ENCODE measurements around the gene DUSP22. TPM values are rescaled to one million over a fixed set of nuclear protein-coding genes. Genes with fewer than 3 reads are reported as not detected.

Gene DUSP22
- total and polyA plus RNA-seq, 4 donors = 9.5 to 31.0 (median 20.1) TPM

DNA sequence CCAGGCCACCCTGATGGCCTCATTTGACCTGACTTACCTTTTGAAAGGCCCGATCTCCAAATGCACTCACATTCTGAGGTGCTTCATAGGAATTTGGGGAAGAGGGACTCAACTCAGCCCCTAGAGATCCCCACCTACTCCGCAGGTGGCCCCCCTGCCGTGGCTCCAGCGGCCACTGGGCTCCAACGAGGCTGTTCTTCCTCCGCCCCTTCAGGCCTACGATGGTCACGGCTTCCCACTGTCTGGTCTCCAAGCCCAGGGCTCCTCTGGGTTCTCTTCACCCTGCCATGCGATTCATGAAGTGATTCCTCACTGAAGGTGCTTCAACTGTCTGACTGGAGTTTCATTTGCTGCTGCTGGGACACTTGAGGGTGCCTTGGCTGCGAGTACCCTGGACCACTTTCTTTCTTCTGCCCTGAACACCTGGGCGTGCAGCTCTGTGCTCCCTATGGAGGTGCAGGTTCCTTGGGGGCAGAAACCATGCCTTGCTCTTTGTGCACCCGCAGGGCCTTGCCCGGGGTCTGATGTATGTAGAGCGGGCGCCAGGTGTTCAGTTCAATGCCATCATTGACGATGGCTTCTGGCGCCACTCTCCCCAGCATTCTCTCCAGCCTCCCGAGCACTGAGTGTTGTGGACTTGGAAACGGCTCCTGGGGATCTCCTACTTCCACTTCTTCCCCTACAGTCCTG is 10.0 kb upstream of the DUSP22 start:
- H3K4me1 ChIP-seq (ENCODE audit: control insufficient read depth in 4 of 4, insufficient read depth in 4 of 4, low read length in 3 of 4) = no peaks in the 10 kb centered on the region
- no peak overlapping the region for H3K9ac ChIP-seq (ENCODE audit: low read depth in 1 of 2, low read length in 2 of 2)
- no peaks in the 10 kb centered on the region for H3K36me3 ChIP-seq (ENCODE audit: control insufficient read depth in 4 of 4, insufficient read depth in 3 of 4, low read depth in 1 of 4, low read length in 3 of 4)
- no peak overlapping the region for H3K27ac ChIP-seq (ENCODE audit: low read depth in 1 of 2, low read length in 2 of 2)
- DNase-seq (ENCODE audit: low spot score) = no peak
- 85% methylated on average over 19 of the region's 19 CpGs for WGBS
- H3K4me3 ChIP-seq (ENCODE audit: low read depth in 1 of 3, low read length in 3 of 3) = no peak overlapping the region
- H3K9me3 ChIP-seq (ENCODE audit: control insufficient read depth in 4 of 4, low read length in 3 of 4) = no peaks in the 10 kb centered on the region
- H3K27me3 ChIP-seq (ENCODE audit: control insufficient read depth in 4 of 4, insufficient read depth in 4 of 4, low read length in 3 of 4) = no peaks in the 10 kb centered on the region
- no peak for TF ChIP-seq NR2F2 (IDR thresholded peaks at IDR 0.05)
- no peak for TF ChIP-seq FOXA2 (IDR thresholded peaks at IDR 0.05)
- TF ChIP-seq RAD21 (IDR thresholded peaks at IDR 0.05) = no peak
- TF ChIP-seq, protein P1, sequence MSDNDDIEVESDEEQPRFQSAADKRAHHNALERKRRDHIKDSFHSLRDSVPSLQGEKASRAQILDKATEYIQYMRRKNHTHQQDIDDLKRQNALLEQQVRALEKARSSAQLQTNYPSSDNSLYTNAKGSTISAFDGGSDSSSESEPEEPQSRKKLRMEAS (IDR thresholded peaks at IDR 0.05) = no peak
- no peak for TF ChIP-seq TAF1 (conservative IDR thresholded peaks at IDR 0.05)
- TF ChIP-seq, protein P2, sequence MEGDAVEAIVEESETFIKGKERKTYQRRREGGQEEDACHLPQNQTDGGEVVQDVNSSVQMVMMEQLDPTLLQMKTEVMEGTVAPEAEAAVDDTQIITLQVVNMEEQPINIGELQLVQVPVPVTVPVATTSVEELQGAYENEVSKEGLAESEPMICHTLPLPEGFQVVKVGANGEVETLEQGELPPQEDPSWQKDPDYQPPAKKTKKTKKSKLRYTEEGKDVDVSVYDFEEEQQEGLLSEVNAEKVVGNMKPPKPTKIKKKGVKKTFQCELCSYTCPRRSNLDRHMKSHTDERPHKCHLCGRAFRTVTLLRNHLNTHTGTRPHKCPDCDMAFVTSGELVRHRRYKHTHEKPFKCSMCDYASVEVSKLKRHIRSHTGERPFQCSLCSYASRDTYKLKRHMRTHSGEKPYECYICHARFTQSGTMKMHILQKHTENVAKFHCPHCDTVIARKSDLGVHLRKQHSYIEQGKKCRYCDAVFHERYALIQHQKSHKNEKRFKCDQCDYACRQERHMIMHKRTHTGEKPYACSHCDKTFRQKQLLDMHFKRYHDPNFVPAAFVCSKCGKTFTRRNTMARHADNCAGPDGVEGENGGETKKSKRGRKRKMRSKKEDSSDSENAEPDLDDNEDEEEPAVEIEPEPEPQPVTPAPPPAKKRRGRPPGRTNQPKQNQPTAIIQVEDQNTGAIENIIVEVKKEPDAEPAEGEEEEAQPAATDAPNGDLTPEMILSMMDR (IDR thresholded peaks at IDR 0.05; ENCODE audit: low read depth, low read length, missing input control) = no peak

DNA sequence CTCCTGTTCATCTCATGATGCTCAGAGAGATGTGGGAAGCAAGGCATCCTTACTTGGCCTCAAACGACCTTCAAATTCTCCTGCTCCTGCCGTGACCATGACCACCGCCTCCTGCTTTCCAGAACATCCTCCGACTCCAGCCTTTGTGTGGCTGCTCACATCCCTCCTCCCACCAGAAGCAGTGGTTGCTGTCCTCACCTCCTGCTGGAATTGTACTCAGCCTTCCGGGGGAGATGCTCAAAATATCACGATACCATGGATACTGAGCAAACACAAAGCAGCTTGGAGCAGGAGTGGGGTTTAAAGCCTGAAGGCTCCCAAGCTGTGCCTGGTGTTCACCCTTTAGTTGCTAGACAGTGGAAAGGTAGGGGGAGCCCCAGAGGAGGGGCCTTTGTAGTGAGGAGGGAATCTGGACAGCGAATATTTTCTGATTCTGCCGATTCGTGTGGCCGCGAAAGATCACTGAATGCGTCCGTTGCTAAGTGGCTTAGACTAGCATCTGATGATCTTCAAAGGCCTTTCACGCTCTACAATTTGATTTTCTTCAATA is 9.3 kb upstream of the DUSP22 start:
- TF ChIP-seq JUND (IDR thresholded peaks at IDR 0.05) (no peak), FOXA1 (IDR thresholded peaks at IDR 0.05) (no peak)
- Histone ChIP-seq H3K36me3 (ENCODE audit: control insufficient read depth in 4 of 4, insufficient read depth in 3 of 4, low read depth in 1 of 4, low read length in 3 of 4) (no peaks in the 10 kb centered on the region), H3K27me3 (ENCODE audit: control insufficient read depth in 4 of 4, insufficient read depth in 4 of 4, low read length in 3 of 4) (no peaks in the 10 kb centered on the region), H3K4me3 (ENCODE audit: low read depth in 1 of 3, low read length in 3 of 3) (no peak overlapping the region), H3K4me1 (ENCODE audit: control insufficient read depth in 4 of 4, insufficient read depth in 4 of 4, low read length in 3 of 4) (no peaks in the 10 kb centered on the region), H3K27ac (ENCODE audit: low read depth in 1 of 2, low read length in 2 of 2) (no peak overlapping the region), H3K9me3 (ENCODE audit: control insufficient read depth in 4 of 4, low read length in 3 of 4) (no peaks in the 10 kb centered on the region), H3K9ac (ENCODE audit: low read depth in 1 of 2, low read length in 2 of 2) (no peak overlapping the region)
- 91% methylated on average over 14 of the region's 14 CpGs for WGBS
- no peak for DNase-seq (ENCODE audit: low spot score)

DNA sequence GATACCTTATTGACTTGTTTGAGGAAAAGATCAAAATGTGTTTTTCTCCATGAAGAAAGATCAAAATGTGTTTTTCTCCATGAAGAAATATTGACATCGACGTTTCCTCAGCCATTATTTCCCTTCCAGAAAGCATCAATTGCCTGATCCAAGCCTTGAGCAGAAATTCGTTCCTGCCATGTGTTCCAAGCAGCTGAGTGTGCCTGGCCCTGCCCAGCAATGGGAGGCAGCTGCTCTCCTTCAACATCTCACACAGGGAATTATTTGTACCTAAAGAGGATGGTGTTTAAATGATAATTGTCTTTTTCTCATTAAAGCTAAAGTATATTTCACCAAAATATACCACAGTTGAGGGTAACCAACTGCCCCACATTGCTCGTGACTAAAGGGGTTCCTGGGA is 7.8 kb upstream of the DUSP22 start:
- 73% methylated on average over 4 of the region's 4 CpGs for WGBS
- Histone ChIP-seq H3K4me3 (ENCODE audit: low read depth in 1 of 3, low read length in 3 of 3) (no peak overlapping the region), H3K36me3 (ENCODE audit: control insufficient read depth in 4 of 4, insufficient read depth in 3 of 4, low read depth in 1 of 4, low read length in 3 of 4) (no peaks in the 10 kb centered on the region), H3K9me3 (ENCODE audit: control insufficient read depth in 4 of 4, low read length in 3 of 4) (no peaks in the 10 kb centered on the region), H3K27ac (ENCODE audit: low read depth in 1 of 2, low read length in 2 of 2) (no peak overlapping the region), H3K27me3 (ENCODE audit: control insufficient read depth in 4 of 4, insufficient read depth in 4 of 4, low read length in 3 of 4) (no peaks in the 10 kb centered on the region), H3K4me1 (ENCODE audit: control insufficient read depth in 4 of 4, insufficient read depth in 4 of 4, low read length in 3 of 4) (no peaks in the 10 kb centered on the region), H3K9ac (ENCODE audit: low read depth in 1 of 2, low read length in 2 of 2) (no peak overlapping the region)
- TF ChIP-seq, protein P3, sequence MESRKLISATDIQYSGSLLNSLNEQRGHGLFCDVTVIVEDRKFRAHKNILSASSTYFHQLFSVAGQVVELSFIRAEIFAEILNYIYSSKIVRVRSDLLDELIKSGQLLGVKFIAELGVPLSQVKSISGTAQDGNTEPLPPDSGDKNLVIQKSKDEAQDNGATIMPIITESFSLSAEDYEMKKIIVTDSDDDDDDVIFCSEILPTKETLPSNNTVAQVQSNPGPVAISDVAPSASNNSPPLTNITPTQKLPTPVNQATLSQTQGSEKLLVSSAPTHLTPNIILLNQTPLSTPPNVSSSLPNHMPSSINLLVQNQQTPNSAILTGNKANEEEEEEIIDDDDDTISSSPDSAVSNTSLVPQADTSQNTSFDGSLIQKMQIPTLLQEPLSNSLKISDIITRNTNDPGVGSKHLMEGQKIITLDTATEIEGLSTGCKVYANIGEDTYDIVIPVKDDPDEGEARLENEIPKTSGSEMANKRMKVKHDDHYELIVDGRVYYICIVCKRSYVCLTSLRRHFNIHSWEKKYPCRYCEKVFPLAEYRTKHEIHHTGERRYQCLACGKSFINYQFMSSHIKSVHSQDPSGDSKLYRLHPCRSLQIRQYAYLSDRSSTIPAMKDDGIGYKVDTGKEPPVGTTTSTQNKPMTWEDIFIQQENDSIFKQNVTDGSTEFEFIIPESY (IDR thresholded peaks at IDR 0.05) = no peak
- DNase-seq (ENCODE audit: low spot score) = no peak
